Heart left ventricle (tissue), 13 donors: ENCODE measurements around the gene VPS54.

Experiments used
- POLR2A ChIP-seq, 2 donors: fragments of 450-650 bp; IDR thresholded peaks; one replicate each; pipeline ENCODE4 v1.6.1; 2017; ENCODE audit warnings: antibody characterized with exemption in 2 of 2, mild to moderate bottlenecking in 2 of 2, moderate library complexity in 2 of 2
- TF ChIP-seq, protein P1 (sequence below), 12 donors: fragments of 200-600 bp; sonication (generic) in 4 of 12; IDR thresholded peaks; one replicate each; pipeline versions ENCODE4 v1.5.0 to v1.8.0; 2018 to 2022; ENCODE audit warnings: antibody characterized with exemption in 12 of 12, mild to moderate bottlenecking in 5 of 12
- donor health status: ischemic (EF 13 %, LVEDD 7.1; RV severe dilation, severe dysfunction).
- donor health status: DM: no; HTN: yes; CAD: no.
- donor health status: DM: no; HTN: no; CAD: no.
- donor health status: ischemic (EF 25% LVEDD 6.9; RV normal size, moderate dysfunction).
- donor health status: ischemic (EF 25% LVEDD 5.7; RV mildly dilated, moderate dysfunction).
- donor health status: ischemic (EF 35%, LVEDD 5.7; RV mildly dilated, moderate dysfunction).
- donor health status: nonischemic (EF 11% LVEDD 7.7; RV severe dilation, severe dysfunction).
- donor health status: DM: yes; HTN: yes; CAD: no.
- donor health status: PGD.
- donor health status: ischemic (EF 29% LVEDD 5.4; RV normal size, mild dysfunction).
- donor health status: nonischemic (EF 23%, LVEDD 6.1; RV moderate dilation, normal function).

DNA sequence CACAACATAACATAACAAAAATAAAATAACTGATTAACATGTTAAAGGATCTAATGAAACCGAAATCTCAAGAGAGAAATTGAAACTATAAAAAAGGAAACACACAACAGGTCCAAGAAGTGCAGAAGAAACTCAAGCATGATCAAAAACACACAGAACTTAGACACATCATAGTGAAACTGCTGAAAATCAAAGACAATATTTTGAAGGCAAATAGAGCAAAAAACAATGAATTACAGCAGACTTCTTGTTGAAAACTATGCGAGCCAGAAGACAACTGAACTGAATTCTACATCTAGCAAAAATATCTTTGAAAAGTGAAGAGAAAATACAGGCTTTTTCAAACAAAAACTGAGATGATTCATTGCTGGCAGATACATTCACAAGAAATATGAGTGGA is 116.2 kb downstream of the VPS54 start:
- TF ChIP-seq, protein P1, sequence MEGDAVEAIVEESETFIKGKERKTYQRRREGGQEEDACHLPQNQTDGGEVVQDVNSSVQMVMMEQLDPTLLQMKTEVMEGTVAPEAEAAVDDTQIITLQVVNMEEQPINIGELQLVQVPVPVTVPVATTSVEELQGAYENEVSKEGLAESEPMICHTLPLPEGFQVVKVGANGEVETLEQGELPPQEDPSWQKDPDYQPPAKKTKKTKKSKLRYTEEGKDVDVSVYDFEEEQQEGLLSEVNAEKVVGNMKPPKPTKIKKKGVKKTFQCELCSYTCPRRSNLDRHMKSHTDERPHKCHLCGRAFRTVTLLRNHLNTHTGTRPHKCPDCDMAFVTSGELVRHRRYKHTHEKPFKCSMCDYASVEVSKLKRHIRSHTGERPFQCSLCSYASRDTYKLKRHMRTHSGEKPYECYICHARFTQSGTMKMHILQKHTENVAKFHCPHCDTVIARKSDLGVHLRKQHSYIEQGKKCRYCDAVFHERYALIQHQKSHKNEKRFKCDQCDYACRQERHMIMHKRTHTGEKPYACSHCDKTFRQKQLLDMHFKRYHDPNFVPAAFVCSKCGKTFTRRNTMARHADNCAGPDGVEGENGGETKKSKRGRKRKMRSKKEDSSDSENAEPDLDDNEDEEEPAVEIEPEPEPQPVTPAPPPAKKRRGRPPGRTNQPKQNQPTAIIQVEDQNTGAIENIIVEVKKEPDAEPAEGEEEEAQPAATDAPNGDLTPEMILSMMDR (IDR thresholded peaks at IDR 0.05): no peak
- TF ChIP-seq POLR2A (IDR thresholded peaks at IDR 0.05): no peak
